Chondrocyte (in vitro differentiated cells): Measurements from ENCODE around the gene PLAAT4. TPM values are rescaled to one million over a fixed set of nuclear protein-coding genes. Genes with fewer than 3 reads are reported as not detected.

Experiments used
- DNase-seq: peaks from one replicate; pipeline ENCODE4 v3.0.0; 2021; ENCODE audit warnings: mixed read lengths, low spot score
- H3K27ac Mint-ChIP-seq: one replicate; pipeline ENCODE4 v1.8.0; 2021; ENCODE audit warnings: mild to moderate bottlenecking, moderate library complexity, mixed read lengths; ENCODE audit not compliant: unreplicated experiment
- H3K27me3 Mint-ChIP-seq: 2 replicates; pipeline ENCODE4 v1.8.0; 2021; ENCODE audit warnings: low read depth, mixed read lengths
- H3K36me3 Mint-ChIP-seq: 2 replicates; pipeline ENCODE4 v1.8.0; 2021; ENCODE audit warnings: low read depth, mixed read lengths
- H3K4me1 Mint-ChIP-seq: 2 replicates; pipeline ENCODE4 v1.8.0; 2021; ENCODE audit warnings: low read depth, mild to moderate bottlenecking, mixed read lengths
- H3K4me3 Mint-ChIP-seq: one replicate; pipeline ENCODE4 v1.8.0; 2021; ENCODE audit warnings: mild to moderate bottlenecking, moderate library complexity, mixed read lengths; ENCODE audit not compliant: unreplicated experiment
- H3K9me3 Mint-ChIP-seq: 2 replicates; pipeline ENCODE4 v1.8.0; 2021; ENCODE audit warnings: low read depth, mixed read lengths
- total RNA-seq: library from RNA; stranded (reverse); gene quantifications from 3 replicates; pipeline ENCODE4 v1.2.1, GENCODE V29; 2021
- TF ChIP-seq, protein P1 (sequence below): fragments of 200-600 bp; sonication (generic); IDR thresholded peaks from 2 replicates; pipeline ENCODE4 v1.5.0; 2021; ENCODE audit warnings: antibody characterized with exemption, mild to moderate bottlenecking, moderate library complexity

PLAAT4 gene
- total RNA-seq, 1 donor from 2014 or later, result 1.8 TPM

DNA sequence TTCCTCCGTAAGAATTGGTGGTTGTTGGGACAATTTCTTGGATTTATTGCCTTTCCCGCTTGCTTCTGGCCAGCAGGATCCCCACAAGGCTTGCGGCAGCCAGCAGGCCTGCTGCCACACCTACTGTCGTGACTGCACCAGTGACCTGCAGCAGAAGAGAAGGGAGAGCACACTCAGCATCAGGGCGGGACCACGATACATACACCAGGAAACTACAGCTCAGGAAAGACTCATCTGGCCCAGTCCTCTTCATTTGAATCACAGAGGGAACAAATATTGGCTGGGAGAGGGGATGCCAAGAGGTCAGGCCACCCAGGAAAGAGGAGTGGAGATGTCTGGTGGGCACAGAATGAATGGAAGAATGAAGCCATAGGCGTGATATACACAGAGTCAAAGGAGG is 16.3 kb downstream of the PLAAT4 start:
- H3K4me1 Mint-ChIP-seq, result peaks cover 4% of the 10 kb centered on the region
- peaks cover 29% of the 10 kb centered on the region for H3K27me3 Mint-ChIP-seq
- TF ChIP-seq, protein P1, sequence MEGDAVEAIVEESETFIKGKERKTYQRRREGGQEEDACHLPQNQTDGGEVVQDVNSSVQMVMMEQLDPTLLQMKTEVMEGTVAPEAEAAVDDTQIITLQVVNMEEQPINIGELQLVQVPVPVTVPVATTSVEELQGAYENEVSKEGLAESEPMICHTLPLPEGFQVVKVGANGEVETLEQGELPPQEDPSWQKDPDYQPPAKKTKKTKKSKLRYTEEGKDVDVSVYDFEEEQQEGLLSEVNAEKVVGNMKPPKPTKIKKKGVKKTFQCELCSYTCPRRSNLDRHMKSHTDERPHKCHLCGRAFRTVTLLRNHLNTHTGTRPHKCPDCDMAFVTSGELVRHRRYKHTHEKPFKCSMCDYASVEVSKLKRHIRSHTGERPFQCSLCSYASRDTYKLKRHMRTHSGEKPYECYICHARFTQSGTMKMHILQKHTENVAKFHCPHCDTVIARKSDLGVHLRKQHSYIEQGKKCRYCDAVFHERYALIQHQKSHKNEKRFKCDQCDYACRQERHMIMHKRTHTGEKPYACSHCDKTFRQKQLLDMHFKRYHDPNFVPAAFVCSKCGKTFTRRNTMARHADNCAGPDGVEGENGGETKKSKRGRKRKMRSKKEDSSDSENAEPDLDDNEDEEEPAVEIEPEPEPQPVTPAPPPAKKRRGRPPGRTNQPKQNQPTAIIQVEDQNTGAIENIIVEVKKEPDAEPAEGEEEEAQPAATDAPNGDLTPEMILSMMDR, result no peak
- no peak for DNase-seq
- H3K4me3 Mint-ChIP-seq, result no peak overlapping the region
- no peak overlapping the region for H3K27ac Mint-ChIP-seq
- no peaks in the 10 kb centered on the region for H3K9me3 Mint-ChIP-seq
- H3K36me3 Mint-ChIP-seq, result peaks cover 2% of the 10 kb centered on the region

DNA sequence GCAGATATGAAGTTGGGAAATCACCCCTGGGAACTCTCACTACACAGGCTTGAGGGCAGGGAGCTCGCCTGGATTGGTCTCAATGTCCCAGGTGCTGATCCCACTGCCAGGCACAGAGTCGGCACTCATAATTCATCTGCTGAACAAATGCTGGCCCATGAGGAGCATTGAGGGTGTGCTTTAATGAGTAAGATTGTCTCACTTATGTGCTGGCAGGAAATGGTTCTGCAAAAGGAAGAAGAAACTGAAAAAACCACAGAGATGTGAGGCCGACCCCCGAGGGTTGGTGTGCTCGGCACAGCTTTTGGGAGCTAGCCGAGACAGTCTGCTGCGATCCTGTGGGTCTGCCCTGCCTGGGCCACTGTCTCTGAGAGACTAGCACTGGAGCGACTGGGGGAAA is 17.2 kb downstream of the PLAAT4 start:
- TF ChIP-seq, protein P1, result no peak
- Mint-ChIP-seq H3K4me3 (no peak overlapping the region), H3K27me3 (peaks cover 30% of the 10 kb centered on the region), H3K36me3 (peaks cover 2% of the 10 kb centered on the region), H3K9me3 (no peaks in the 10 kb centered on the region), H3K4me1 (peaks cover 4% of the 10 kb centered on the region), H3K27ac (no peak overlapping the region)
- no peak for DNase-seq

DNA sequence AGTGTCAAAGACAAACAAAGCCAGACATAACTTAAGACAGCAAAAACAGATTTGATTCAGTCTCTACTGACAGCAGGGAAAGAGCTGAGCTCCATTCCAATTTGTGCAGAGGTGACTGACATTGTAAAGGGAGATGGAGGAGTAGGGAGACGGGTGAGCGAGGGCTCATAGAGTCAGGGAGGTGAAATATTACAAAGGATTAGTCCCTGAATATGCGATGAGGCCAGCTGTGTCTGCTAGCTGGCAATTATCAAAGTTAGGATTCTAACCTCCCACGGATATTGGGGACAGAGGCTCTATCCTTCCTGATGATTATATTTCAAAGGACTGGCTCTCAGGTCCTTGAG is 18.2 kb downstream of the PLAAT4 start:
- Mint-ChIP-seq H3K4me3 (no peak overlapping the region), H3K27me3 (peaks cover 30% of the 10 kb centered on the region), H3K27ac (no peak overlapping the region), H3K36me3 (peaks cover 2% of the 10 kb centered on the region), H3K9me3 (no peaks in the 10 kb centered on the region), H3K4me1 (peaks cover 4% of the 10 kb centered on the region)
- TF ChIP-seq, protein P1, result no peak
- no peak for DNase-seq

DNA sequence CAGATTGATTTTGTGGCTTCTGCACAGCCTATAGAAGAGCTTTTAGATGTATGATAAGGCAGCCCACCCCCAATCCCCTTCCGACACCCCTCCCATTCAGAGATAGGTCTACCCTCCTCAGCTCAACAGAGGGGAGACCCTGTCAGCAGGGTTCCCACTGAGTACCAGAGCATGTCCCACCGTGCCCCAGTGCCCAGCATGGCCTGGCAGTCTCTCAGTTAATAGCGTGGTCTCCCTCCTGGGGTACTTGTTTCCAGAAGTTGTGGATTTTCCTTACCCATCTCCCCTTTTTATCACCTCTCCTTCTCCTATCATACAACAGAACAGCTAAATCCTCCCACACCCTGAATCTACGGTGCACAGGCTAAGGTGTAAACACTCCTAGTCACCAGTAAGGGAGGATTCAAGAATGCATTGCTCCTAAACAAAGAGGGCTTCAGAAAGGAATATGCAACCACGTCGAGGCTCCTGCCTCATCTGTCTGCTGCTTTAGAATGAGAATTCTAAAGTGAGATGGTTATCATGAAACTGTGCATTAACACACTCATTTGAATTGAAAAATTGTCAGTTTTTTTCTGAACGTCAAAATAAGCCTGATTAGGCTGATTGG is 19.9 kb downstream of the PLAAT4 start:
- Mint-ChIP-seq H3K27ac (no peak overlapping the region), H3K4me3 (no peak overlapping the region), H3K9me3 (no peaks in the 10 kb centered on the region), H3K4me1 (peaks cover 9% of the 10 kb centered on the region), H3K36me3 (peaks cover 2% of the 10 kb centered on the region), H3K27me3 (peaks cover 30% of the 10 kb centered on the region)
- TF ChIP-seq, protein P1, result no peak
- DNase-seq, result no peak

DNA sequence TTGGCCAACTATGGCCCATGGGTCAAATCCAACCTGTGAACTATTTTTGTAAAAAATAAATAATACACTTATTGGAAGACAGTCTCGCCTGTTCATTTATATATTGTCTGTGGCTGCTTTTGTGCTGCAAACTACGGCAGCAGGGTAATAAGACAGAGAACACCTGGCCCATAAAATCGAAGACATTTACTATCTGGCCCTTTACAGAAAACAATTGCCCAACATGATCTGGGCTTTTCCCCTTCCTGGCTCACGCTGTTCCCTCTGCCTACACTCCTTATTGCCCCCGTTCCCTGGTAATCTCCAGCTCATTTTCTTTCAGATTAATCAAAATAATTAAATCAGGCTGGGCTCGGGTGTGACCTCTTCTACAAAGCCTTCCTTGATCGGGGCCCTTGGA is 21.0 kb downstream of the PLAAT4 start:
- Mint-ChIP-seq H3K4me1 (peaks cover 9% of the 10 kb centered on the region), H3K27me3 (peaks cover 30% of the 10 kb centered on the region), H3K27ac (no peak overlapping the region), H3K4me3 (no peak overlapping the region), H3K9me3 (no peaks in the 10 kb centered on the region), H3K36me3 (peaks cover 2% of the 10 kb centered on the region)
- DNase-seq, result no peak
- TF ChIP-seq, protein P1, result no peak
